HG03521 (cell line): Measurements from ENCODE around the gene BMP5.

Source experiments
- ATAC-seq: cut with Tn5 transposase; IDR thresholded peaks from one replicate; pipeline ENCODE4 v1.9.1; 2021; ENCODE audit warnings: mild to moderate bottlenecking, moderate library complexity; ENCODE audit not compliant: unreplicated experiment

Gene BMP5

DNA sequence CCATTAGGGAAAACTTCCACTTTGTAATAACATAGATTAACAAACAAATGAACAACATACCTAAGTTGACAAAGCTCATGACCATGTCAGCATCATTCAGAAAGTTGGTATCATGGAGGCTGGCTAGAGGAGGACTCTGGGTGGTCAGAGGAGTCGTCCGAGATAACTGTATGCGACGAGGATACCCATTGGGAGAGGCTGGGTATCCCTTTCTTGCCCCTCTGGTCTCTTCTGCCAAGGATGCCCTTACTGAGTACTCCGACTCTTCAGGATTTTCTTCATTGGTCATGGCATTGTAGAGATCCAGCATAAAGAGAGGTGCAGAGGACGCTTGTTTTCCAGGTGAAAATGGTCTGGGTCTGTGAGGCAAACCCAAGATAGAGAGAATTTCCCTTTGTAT is 1.1 kb downstream of the BMP5 start:
- no peak for ATAC-seq

DNA sequence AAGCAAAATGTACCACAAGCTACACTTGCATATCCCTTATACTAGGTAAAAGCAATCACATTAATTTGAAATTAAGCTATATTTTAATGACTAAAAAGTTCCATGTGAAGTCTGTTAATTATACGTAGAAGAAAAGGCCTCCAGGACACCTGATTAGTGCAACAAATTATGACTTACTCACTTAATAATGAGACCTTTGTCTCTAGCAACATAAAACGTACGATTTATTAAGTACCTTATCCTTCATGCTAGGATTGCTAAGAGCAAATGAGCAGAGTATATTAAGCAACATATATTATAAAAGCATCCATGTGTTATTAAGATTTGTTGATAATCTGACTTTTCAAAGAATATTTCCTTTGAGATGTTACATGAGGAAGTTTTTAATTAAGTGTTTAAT is 2.5 kb downstream of the BMP5 start:
- ATAC-seq, result no peak

DNA sequence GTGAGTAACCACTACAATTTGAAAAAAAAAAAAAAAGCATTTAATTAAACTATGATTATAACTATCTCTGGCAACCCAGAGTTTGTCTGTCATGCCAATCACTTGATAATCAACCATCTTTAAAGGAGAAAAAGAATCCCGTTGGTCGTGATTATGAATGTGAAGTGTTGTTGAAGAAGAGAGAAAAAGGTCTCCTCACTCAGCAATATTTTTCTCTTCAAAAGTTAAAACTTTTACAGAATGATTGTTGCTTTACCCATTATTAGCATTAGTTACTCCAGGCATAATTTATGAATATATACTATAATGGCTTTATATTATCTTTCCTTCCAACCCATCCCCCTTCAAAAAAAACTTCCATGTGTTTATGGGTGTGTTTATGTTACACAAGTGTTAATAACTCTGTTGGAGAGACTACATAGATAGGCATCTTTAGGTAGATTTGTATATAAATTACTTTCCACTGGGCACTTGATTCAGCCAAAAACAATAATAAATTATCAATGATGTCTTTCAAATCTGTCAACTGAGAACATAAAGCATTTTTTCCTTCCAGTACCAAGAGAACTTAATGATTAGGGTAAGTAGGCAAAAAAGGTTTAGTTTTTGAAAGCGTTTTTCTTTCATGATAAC is 5.1 kb downstream of the BMP5 start:
- ATAC-seq, result no peak

DNA sequence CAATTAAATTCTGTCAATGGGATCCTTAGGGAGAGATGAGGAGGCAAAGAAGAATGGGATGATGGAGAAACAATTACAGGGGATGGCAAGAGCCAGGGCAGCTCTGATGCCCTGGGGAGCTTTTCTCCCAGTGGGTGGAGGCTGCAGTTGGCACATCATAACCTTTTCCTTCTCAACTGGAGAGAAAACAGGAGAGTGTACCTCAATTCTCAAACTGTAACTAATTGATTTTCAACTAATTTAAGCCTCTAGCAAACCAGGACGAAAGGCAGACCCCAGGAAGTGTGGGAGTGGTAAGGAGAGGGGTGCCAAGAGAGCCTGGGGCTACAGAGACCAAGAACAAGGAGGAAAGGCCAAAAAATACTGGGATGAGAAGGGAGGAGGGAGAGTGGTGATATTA is 5.7 kb downstream of the BMP5 start:
- no peak for ATAC-seq

DNA sequence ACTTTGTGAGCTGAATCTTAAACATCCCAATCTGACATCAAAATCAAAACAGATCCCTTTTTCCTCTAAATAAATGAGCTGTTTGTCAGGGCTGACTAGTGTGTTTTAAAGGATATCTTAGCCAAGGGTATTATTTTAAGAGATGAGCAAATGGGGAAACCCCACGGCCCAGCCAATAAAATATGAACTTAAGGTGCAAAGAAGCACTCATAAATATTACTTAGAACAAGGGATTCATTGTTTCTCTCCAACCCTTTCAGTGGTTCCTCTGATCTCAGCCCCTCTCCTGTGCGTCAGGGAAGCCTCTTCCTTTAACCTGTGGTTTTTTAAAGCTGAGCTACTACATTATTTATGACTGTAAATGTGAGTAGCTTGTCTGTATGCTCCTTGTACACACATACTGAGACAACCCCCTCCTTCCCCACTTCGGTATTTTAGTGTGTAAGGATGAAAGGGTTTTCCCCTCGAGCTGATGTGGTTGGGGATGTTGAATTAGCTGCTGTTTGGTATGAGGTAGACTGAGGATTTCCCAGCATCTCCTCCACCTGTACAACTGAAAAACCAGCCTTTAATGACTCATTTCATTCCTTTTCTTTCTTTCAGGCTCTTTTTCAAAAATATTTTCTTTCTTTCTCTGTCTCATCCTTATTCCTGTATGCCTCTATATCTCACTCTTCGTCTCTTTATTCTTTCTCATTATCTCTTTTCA is 6.5 kb downstream of the BMP5 start:
- peak; percentile 87 for ATAC-seq

DNA sequence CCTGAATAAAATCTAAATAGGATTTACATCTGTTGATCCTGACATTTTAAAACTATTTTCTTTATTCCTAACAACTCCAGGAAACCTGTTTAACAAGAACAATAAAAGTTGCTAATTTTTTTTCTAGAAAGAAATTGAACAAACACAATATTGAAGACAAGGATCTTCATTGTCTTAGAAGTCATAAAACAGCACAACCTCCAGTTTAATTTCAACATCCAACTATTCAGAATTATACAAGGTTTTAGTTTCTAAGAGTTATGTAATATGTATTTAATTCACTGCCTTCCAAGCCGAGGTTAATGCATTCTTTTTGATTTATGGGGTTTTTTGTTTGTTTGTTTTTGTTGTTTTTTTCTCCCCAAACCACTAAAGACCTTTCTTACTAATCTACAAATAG is 7.2 kb downstream of the BMP5 start:
- ATAC-seq, result no peak

DNA sequence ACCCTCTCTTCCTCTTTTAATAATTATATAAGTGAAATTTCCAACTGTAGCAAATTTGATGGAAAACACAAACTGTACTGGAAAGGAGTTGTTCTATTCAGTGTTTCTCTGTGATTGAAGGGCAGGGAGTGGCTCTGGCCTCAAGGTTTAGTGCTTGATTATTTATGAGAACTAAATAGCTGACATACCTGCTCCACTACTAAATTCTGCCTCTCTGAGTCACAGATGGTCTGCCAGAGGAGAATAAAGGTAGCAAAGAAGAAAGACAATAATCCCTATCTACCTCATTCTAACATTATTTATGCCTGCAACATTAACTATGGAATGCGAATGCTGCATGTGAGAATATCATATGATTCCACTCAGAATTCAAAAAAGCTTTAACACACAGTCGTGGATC is 9.3 kb downstream of the BMP5 start:
- no peak for ATAC-seq

DNA sequence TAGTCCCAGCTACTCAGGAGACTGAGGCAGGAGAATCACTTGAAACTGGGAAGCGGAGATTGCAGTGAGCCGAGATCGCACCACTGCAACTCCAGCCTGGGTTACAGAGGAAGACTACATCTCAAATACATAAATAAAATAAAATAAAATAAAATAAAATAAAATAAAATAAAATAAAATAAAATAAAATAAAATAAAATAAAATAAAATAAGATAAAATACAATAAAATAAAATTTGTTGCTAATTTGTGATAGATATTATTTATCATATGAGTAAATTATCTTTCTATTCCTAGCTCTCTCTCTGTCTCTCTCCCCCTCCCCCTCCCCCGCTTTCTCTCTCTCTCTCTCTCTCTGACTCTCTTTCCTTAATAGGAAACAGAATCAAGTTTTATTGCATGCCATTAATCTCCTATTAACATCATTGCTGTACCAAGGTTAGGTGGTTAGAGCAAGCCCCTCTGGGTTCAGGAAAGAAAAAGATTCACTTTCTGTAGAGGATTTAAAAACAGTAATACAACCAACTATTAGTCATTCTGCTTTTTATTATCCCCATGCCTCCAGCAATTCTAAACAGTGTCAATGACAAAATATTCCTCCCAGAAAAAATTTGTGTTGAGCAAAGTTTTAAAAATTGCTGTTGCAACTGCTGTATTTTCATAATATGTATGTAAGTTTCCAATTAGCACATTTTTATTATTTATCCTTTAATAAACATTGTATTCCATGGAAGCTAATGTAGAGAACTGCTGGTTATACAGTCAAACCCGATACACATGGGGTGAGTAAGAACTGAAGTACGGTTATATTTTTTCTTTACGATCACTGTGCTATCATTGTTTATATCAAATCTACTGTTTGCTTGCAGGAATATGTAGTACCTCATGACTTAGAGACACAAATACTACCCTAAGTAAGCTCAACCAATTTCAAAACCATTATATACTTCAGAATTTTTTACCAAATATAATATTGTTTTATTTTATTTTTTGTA is 22.1 kb downstream of the BMP5 start:
- ATAC-seq, result no peak

DNA sequence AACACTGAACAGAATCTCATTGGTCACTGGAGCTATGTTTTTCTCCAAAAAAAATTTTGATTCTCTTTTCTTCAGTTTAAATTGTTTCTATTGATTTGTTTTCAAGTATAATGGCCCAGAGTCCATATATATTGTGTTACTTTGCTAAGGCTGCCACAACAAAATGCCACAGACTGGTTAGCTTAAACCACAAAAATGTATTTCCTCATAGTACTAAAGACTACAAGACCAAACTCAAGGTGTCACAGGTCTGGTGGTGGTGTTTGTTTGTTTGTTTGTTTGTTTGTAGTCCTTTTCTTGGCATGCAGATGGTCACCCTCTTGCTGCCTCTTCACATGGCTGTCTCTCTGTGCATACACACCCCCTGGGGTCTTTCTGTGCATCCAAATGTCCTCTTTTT is 34.0 kb downstream of the BMP5 start:
- ATAC-seq, result no peak

DNA sequence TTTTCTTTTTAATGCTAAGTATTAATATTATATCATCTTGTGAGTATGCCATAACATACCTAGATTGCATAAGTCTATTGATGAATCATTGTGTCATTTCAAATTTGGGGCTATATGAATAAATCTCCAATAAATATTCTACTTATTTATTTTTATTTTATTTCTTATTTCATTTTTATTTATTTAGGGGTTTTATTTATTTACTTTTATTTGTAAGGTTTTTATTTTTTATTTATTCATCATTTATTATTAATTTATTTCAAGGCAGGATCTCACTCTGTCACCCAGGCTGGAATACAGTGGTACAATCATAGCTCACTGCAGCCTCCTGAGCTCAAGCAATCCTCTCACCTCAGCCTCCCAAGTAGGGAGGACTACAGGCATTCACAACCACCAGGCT is 36.3 kb downstream of the BMP5 start:
- ATAC-seq, result no peak

DNA sequence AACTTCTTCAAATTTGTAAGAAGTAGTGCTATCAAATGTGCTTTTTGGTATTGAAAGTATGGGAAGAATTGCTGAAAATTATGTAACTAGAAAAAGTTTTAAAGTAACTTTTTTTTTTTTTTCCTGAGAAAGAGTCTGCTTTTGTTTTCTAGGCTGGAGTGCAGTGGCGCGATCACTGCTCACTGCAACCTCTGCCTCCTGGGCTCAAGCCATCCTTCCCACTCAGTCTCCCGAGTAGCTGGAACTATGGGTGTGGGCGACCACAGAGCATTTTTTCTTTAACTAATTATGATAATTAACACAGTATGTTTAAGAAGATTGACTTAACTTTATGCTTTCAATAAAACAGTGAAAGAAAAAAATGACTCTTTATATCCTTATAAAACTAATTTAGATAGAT is 38.4 kb downstream of the BMP5 start:
- ATAC-seq, result no peak

DNA sequence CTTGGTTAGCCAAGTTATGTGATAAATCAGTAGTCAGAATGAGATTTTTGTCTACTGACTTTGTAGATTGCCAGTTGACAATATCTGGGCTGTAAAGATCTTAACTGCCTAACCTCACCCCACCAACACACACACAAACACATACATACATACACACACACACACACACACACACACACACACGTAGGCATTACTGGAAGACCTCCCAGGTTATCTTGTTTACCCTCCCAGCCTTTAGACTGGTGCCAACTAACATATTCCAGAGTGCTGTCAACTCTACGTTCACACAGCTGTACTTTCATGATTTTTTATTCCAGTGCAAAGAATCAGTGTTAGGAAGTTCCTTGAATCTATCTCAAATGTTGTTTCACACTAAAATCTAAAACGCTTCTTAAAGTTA is 38.9 kb downstream of the BMP5 start:
- ATAC-seq, result no peak

DNA sequence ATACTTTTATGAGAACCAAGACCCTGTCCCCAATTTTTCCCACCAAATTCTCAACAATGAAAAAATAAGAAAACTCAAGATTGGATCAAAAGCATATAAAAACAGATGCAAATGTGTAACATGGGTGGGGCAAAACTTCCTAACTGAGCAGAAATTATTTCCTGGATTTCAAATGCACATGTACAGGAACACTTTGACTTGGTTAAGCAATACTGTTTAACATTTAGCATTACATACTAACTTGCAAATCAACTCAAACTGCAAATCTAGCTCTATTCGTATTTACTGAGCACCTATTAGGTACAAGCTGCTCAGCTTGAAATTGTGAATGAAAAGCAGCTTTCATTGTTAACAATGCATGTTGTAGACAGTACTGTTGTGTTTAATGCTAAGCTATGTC is 40.2 kb downstream of the BMP5 start:
- no peak for ATAC-seq

DNA sequence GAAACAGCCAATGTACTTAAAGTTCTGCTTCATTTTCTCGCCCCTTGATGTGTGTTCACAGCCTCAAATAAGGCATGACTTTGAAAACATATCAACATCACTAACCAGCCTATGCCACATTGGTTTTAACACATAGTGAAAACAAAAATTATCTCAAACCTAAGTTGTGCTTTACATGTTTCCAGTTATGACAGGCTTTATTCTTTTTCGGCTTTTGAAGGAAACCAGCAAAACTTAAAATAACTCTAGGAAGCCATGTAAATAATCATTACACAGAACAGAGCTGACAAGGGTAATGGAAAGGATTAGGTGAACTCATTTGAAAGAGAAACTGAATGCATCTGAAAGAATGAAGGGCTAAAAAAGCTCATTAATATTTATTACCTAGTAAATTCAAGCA is 42.1 kb downstream of the BMP5 start:
- peak; percentile 59 for ATAC-seq

DNA sequence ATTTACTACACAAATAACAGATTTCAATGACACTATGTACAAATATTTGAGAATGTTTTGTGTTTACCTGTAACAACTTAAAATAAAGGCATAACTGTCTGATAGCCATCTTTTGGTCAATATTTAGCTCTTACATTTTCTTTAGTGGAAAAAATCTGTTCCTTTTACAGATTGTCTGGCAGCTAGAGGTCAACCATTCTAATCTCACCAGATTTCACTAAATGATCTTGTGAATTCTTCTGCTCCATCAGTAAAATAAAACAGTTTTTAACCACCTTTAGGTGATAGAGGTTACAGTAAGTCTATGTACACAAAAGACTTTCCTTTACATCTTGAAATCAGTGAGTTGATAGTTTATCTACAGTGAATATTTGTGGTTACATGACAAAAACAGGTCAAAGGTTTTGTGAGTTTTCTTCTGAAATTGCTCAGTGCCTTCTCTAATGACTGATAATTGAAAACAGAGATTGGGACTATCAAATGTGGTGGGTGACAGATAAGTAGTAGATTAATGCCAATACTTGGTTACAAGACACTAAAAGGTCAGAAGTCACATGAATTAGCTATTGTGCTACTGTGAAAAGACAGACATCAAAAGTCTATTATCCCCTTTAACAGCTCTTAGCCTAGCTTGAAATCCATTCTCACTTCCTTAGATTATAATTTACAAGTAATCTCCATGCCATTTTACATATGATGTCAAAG is 47.4 kb downstream of the BMP5 start:
- ATAC-seq, result no peak

DNA sequence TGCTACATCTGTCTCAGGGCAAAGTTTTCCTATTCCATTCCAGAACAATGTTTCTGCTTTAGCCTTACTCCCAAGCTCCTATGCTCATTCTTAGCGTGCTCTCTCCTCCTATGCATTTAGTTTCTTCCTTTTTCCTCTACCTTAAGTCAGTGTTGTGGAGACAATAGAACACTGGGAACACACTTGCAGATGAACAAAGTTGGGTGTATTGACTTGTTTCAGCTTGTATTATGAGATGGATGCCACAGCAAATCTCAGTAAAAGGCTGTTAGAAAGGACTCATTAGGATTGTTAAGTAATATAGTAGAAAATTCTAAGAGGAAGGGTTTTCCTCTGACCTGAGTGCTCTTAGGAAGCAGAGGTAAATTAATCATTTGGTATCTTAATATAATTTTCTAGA is 48.4 kb downstream of the BMP5 start:
- ATAC-seq, result no peak

DNA sequence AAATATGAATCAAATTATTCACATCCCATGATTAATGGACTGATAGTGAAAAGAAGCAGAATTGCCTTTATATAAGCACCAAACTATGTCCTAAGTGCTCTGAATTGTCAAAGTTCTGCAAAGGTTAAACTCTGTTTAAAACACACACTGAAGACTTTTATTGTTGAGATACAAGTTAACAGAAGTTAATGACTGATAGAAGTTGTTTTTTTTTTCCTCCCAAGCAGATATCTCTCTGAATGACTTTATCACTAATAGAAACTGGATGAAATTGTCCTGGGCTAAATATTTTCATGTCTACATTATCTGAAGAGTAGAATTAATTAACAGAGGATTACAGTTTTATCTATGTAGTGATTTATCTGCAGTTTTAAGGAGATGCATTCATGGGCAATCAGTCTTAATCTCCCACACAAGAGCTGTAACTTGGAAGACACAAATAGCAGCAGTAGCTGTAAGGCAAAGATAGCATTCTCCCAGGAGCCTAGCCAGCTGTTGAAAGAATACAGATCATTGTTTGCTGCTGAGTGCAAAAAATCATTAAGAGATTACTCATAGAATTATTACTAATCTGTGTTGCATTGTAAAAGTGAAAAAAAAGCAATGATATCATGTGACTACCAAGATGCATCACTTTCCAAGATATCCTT is 49.9 kb downstream of the BMP5 start:
- ATAC-seq, result no peak

DNA sequence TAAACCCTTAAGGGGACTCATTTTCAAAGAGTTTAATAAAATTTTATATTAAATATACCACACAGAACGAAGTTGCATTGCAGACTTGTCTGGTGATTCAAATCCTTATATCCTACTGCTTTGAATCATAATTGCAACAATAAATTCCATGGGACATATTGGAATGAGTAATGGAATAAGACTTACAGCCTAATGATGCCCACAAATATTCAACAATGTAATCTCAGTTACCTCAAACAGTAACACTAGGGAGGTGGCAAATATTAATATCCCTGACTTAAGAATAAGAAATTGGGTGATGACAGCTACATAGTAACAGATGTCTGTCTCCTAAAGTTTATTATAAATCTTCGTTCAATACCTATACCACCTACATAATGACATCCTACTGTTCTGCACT is 52.6 kb downstream of the BMP5 start:
- ATAC-seq, result no peak

DNA sequence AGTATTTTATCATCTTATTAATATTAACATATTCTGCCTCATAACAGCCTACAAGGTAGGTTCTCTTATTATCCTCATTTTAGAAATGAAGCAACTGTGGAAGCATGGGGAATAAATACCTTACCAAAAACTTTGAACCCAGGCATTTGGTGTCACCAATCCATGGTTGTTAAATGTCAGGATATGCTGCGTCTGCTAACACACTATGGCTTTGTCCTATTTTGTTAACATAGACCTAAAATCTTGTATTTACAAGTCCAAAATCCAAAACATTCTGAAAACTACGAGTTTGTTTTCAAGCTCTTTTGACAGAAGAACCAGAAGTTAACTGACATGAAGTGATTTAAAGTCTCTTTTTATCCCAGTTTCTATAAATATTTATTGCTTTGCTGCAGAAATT is 53.4 kb downstream of the BMP5 start:
- ATAC-seq, result no peak

DNA sequence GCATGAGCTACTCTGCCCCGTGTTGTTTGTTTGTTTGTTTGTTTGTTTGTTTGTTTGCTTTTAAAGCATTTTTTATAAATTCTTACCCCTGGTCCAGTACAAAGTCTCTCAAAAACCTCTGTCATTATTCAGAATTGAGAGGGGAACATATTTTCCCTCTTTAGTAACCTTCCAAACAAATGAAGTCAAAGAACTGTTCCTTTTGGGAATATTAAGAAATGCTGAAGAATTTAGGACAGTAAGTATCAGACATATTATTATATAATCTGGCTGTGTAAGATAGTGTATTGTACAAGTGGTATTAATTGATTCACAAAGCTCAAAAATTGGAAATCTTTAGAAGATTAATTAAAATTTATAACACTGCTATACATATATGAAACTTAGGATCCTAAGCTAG is 54.7 kb downstream of the BMP5 start:
- ATAC-seq, result no peak

DNA sequence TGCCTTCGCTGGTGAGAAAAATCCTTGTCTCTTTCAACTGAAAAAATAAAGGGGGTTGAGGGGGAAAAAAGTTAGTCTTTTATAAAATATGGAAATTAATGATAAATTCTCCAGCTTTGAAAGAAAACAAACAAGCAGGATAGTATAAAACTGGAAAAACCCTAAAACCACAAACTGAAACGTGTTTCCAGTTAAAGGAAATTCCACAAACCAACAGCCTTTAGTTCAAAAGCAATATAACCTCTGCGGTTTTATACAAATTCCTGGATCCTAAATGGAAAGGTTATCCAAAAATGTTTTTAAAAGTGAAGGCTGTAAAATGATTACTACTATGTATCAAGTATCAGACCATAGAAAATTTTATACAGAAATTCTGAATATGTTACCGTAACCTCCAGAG is 55.6 kb downstream of the BMP5 start:
- no peak for ATAC-seq
